ENCODE results near the gene PSMD3. TPM values are rescaled to one million over a fixed set of nuclear protein-coding genes. Genes with fewer than 3 reads are reported as not detected.
A peak's percentile ranks its signal among the peaks of the same experiment; 100 is the strongest.

PSMD3 gene
- 10 to 100 TPM; 68.8 to 74.2 TPM for total RNA-seq

GRCh38 chr17:39980351-39981206 is at the start of gene PSMD3:
Gene PSMD3 (plus strand): TSS chr17:39980807. CDS start chr17:39980971, 164 bp downstream.
- H3K27me3 ChIP-seq (replicated peaks; ENCODE audit: insufficient read depth), result no peaks in the 10 kb centered on the region
- TF ChIP-seq, protein P1, sequence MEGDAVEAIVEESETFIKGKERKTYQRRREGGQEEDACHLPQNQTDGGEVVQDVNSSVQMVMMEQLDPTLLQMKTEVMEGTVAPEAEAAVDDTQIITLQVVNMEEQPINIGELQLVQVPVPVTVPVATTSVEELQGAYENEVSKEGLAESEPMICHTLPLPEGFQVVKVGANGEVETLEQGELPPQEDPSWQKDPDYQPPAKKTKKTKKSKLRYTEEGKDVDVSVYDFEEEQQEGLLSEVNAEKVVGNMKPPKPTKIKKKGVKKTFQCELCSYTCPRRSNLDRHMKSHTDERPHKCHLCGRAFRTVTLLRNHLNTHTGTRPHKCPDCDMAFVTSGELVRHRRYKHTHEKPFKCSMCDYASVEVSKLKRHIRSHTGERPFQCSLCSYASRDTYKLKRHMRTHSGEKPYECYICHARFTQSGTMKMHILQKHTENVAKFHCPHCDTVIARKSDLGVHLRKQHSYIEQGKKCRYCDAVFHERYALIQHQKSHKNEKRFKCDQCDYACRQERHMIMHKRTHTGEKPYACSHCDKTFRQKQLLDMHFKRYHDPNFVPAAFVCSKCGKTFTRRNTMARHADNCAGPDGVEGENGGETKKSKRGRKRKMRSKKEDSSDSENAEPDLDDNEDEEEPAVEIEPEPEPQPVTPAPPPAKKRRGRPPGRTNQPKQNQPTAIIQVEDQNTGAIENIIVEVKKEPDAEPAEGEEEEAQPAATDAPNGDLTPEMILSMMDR (IDR thresholded peaks at IDR 0.05), result peak; percentile 84
- no peaks in the 10 kb centered on the region for H3K9me3 ChIP-seq
- peaks cover 16 to 33% of the 10 kb centered on the region in 2 donors for H3K4me1 ChIP-seq (ENCODE audit: control insufficient read depth in 1 of 2, low read depth in 2 of 2)
- H3K4me3 ChIP-seq, result peak within 1 kb of the TSS; percentile 97
- ATAC-seq (ENCODE audit: insufficient number of reproducible peaks, low FRiP score, low read depth) (peak; percentile 97), DNase-seq (ENCODE audit: low spot score) (peak; percentile 98)
- H3K27ac ChIP-seq, result peak within 1 kb of the TSS; percentile 88 to 90
- peaks cover 15% of the 10 kb centered on the region for H3K36me3 ChIP-seq

GRCh38 chr17:39933912-39934311 is 46.7 kb upstream of the PSMD3 start:
- TF ChIP-seq, protein P1 (IDR thresholded peaks at IDR 0.05), result no peak
- peaks cover 0 to 10% of the 10 kb centered on the region in 2 donors for H3K4me1 ChIP-seq (ENCODE audit: control insufficient read depth in 1 of 2, low read depth in 2 of 2)
- no peaks in the 10 kb centered on the region for H3K9me3 ChIP-seq
- DNase-seq (ENCODE audit: low spot score) (no peak), ATAC-seq (ENCODE audit: insufficient number of reproducible peaks, low FRiP score, low read depth) (no peak)
- peak overlapping the region in 1 of 2 donors; percentile 1 for H3K27ac ChIP-seq
- no peaks in the 10 kb centered on the region for H3K27me3 ChIP-seq (replicated peaks; ENCODE audit: insufficient read depth)
- H3K4me3 ChIP-seq, result no peak overlapping the region
- H3K36me3 ChIP-seq, result no peaks in the 10 kb centered on the region

DNA sequence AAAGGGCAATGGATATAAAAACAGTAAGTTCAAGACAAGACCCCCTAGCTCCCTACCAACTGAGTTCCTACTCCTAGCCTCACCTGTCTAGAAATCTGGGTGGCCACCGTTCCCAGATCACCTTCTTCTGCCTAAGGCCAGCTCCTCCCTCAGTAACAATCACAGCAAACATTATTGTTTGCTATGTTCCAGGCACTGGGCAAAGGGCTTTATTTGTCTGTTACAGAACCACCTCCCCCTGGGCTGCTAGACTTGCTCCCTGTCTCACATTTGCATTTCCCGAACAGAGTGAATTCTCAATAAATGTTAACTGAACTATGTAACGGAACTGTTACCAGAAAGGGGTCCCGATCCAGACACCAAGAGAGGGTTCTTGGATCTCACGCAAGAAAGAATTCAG is 46.3 kb upstream of the PSMD3 start:
- H3K27ac ChIP-seq, result no peak overlapping the region
- no peak overlapping the region for H3K4me3 ChIP-seq
- TF ChIP-seq, protein P1 (IDR thresholded peaks at IDR 0.05), result no peak
- ATAC-seq (ENCODE audit: insufficient number of reproducible peaks, low FRiP score, low read depth), result no peak
- no peaks in the 10 kb centered on the region for H3K36me3 ChIP-seq
- no peaks in the 10 kb centered on the region for H3K27me3 ChIP-seq (replicated peaks; ENCODE audit: insufficient read depth)
- no peak for DNase-seq (ENCODE audit: low spot score)
- H3K9me3 ChIP-seq, result no peaks in the 10 kb centered on the region
- H3K4me1 ChIP-seq (ENCODE audit: control insufficient read depth in 1 of 2, low read depth in 2 of 2), result peaks cover 0 to 8% of the 10 kb centered on the region in 2 donors

DNA sequence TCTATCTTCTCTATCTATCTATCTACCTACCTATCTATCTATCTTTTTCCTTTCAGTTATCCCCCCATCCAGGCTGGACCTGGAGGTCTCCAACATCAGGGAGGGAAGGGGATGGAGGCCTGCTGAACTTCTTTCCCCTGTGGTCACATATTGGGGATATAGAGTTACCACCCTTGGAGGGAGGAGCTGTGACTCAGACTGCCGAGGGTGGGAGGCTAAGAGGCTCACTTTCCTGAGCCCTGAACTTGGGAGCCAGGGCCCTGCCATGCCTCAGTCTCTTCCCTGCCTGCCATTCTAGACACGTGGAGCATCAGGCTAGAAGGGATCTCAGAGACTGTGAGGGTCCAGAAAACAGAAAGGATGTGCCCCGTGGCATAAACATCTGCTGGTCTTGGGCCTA is 44.7 kb upstream of the PSMD3 start:
- Histone ChIP-seq H3K9me3 (no peaks in the 10 kb centered on the region), H3K4me3 (no peak overlapping the region), H3K36me3 (no peaks in the 10 kb centered on the region), H3K4me1 (ENCODE audit: control insufficient read depth in 1 of 2, low read depth in 2 of 2) (no peaks in the 10 kb centered on the region), H3K27me3 (replicated peaks; ENCODE audit: insufficient read depth) (no peaks in the 10 kb centered on the region), H3K27ac (no peak overlapping the region)
- no peak for ATAC-seq (ENCODE audit: insufficient number of reproducible peaks, low FRiP score, low read depth)
- no peak for DNase-seq (ENCODE audit: low spot score)
- TF ChIP-seq, protein P1 (IDR thresholded peaks at IDR 0.05), result no peak

GRCh38 chr17:39937447-39937846 is 43.2 kb upstream of the PSMD3 start:
- no peak overlapping the region for H3K4me3 ChIP-seq
- no peaks in the 10 kb centered on the region for H3K27me3 ChIP-seq (replicated peaks; ENCODE audit: insufficient read depth)
- H3K27ac ChIP-seq, result no peak overlapping the region
- DNase-seq (ENCODE audit: low spot score) (no peak), ATAC-seq (ENCODE audit: insufficient number of reproducible peaks, low FRiP score, low read depth) (no peak)
- H3K9me3 ChIP-seq, result no peaks in the 10 kb centered on the region
- no peaks in the 10 kb centered on the region for H3K36me3 ChIP-seq
- TF ChIP-seq, protein P1 (IDR thresholded peaks at IDR 0.05), result no peak
- H3K4me1 ChIP-seq (ENCODE audit: control insufficient read depth in 1 of 2, low read depth in 2 of 2), result no peaks in the 10 kb centered on the region

Measured in thoracic aorta (tissue), 2 donors.